Brain microvascular endothelial cell (primary cell): Measurements from ENCODE around the gene PLA2G4A.

Experiments
- DNase-seq: peaks from one replicate; pipeline ENCODE4 v3.0.0-alpha.2; 2020
- H3K27ac ChIP-seq: fragments of 250-450 bp; sonication (Bioruptor Pico); 2 replicates; pipeline ENCODE4 v1.5.1; 2020; ENCODE audit warnings: mild to moderate bottlenecking, moderate library complexity
- H3K27me3 ChIP-seq: fragments of 250-450 bp; sonication (Bioruptor Pico); replicated peaks from 2 replicates; pipeline ENCODE4 v1.5.1; 2020; ENCODE audit warnings: mild to moderate bottlenecking
- H3K36me3 ChIP-seq: fragments of 250-450 bp; sonication (Bioruptor Pico); replicated peaks from 2 replicates; pipeline ENCODE4 v1.5.1; 2020; ENCODE audit warnings: mild to moderate bottlenecking
- H3K4me3 ChIP-seq: 2 replicates; pipeline ENCODE4 v1.5.1; 2011; ENCODE audit warnings: low read depth, mild to moderate bottlenecking, control low read depth, low read length, moderate library complexity
- CTCF ChIP-seq: IDR thresholded peaks from 2 replicates; pipeline ENCODE4 v1.5.1; 2011; ENCODE audit warnings: low read depth, mild to moderate bottlenecking, moderate library complexity, low read length, control low read depth, inconsistent platforms; ENCODE audit errors: missing control alignments
- in situ Hi-C: cut with HindIII; loops from 2 replicates; pipeline ENCODE4 v1.10.0; 2017; ENCODE audit warnings: low sequenced_read_pairs, low pct_ligation_motif_present

PLA2G4A gene

DNA sequence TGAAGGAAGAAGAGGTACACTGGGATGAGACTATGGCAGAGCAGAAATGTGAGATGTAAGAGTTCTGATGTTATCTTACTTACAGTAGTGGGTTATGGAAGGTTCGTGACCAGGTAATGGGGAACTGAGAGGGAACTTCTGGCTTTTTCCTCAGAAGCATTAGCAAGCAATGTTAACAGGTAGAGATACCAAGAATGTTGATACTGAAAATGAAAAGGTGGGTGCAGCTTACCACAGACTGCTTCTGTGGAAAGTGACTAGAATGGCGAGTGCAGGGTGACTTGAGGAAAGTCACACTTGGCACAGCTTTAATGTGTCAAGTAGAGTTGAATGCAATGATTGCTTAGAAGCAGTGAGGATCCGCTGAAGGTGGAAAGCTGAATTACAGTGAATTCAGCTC is 70.8 kb downstream of the PLA2G4A start:
- no peak for DNase-seq
- in situ Hi-C loops: no loop called here
- Histone ChIP-seq H3K27me3 (no peaks in the 10 kb centered on the region), H3K4me3 (no peak overlapping the region), H3K36me3 (no peaks in the 10 kb centered on the region), H3K27ac (no peak overlapping the region)
- TF ChIP-seq CTCF: no peak

- no peak for TF ChIP-seq CTCF
- in situ Hi-C loops: no loop called here
- DNase-seq: no peak
- Histone ChIP-seq H3K27me3 (no peaks in the 10 kb centered on the region), H3K4me3 (no peak overlapping the region), H3K27ac (no peak overlapping the region), H3K36me3 (no peaks in the 10 kb centered on the region)
Observed at GRCh38 chr1:186899977-186900376, 71.2 kb downstream of the PLA2G4A start.

DNA sequence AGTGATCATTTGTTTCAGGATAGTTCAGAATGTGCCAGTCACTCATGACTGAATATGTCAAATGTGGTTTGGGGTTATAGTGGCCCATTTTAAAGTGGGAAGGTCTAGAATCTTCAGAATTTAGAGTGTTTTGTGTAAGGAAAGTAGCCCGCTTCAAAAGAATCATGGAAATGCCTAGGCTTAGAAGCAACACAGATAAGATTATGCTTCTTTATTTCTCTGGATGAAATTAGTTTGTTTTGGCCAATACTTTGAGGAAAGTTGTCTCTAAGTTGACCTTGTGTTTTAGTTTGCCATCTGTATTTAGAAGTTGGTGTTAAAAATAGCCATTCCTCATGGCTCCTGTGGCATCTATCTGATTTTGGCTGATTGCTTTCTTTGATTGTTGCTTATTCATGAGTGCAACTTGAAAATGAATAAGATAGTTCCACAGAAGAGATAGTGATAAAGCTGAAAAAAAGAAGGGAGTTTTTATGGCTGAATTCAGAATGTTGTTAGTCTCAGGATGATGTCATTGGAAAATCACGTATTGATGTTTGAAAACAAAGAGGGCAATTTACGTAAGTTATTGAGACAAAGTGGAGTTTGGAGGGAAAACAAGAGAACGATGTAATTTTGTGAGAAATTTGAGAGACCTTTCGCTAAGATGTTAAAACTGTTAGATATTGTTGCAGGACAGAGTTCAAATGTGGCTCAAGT is 71.9 kb downstream of the PLA2G4A start:
- Histone ChIP-seq H3K4me3 (no peak overlapping the region), H3K27me3 (no peaks in the 10 kb centered on the region), H3K27ac (no peak overlapping the region), H3K36me3 (no peaks in the 10 kb centered on the region)
- no peak for DNase-seq
- in situ Hi-C loops: no loop called here
- TF ChIP-seq CTCF: no peak

GRCh38 chr1:186901631-186902030 is 72.9 kb downstream of the PLA2G4A start:
- H3K36me3 ChIP-seq: no peaks in the 10 kb centered on the region
- no peak overlapping the region for H3K4me3 ChIP-seq
- H3K27me3 ChIP-seq: no peaks in the 10 kb centered on the region
- no peak for TF ChIP-seq CTCF
- in situ Hi-C loops: no loop called here
- DNase-seq: no peak
- H3K27ac ChIP-seq: no peak overlapping the region

- no peaks in the 10 kb centered on the region for H3K27me3 ChIP-seq
- in situ Hi-C loops: no loop called here
- TF ChIP-seq CTCF: no peak
- H3K36me3 ChIP-seq: no peaks in the 10 kb centered on the region
- DNase-seq: no peak
- no peak overlapping the region for H3K27ac ChIP-seq
- H3K4me3 ChIP-seq: no peak overlapping the region
Observed at GRCh38 chr1:186903374-186904136, 74.8 kb downstream of the PLA2G4A start.

DNA sequence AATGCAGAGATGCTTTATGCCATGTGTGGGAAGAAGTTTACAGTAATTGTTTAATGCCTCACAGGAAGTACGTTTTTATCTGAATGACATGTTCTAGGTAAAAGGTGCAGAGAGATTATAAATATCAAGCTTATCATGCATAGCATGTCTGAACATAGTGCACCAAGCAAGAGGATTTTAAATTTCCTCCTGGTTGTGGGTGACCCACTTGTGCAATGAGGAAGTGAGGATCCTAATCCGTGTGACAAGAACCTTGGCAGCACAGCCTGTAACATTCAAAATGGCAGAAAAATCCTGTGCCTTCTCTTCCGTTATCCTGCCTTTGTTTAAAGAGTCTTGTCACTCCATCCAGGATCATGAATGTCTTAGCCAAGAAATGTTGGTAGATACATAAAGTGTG is 75.6 kb downstream of the PLA2G4A start:
- Histone ChIP-seq H3K27ac (no peak overlapping the region), H3K36me3 (no peaks in the 10 kb centered on the region), H3K4me3 (no peak overlapping the region), H3K27me3 (no peaks in the 10 kb centered on the region)
- in situ Hi-C loops: no loop called here
- TF ChIP-seq CTCF: no peak
- no peak for DNase-seq
